Adrenal gland (tissue), 5 donors: ENCODE data around the gene C12orf42.

ENCODE experiments used
- CTCF ChIP-seq, 6 experiments: fragments of 450-650 bp in 4 of 6; fragments of 200-600 bp in 2 of 6; sonication (generic) in 1 of 6; IDR thresholded peaks; 1 replicate in 5 of 6; 2 replicates in 1 of 6; pipeline versions ENCODE4 v1.5.1 to v1.8.0; 2016 to 2021; ENCODE audit warnings: antibody characterized with exemption in 6 of 6, mild to moderate bottlenecking in 2 of 6, moderate library complexity in 1 of 6
- POLR2A ChIP-seq, 2 donors: fragments of 450-650 bp; IDR thresholded peaks; one replicate each; pipeline ENCODE4 v1.6.1; 2017; ENCODE audit warnings: antibody characterized with exemption in 2 of 2, mild to moderate bottlenecking in 2 of 2, moderate library complexity in 1 of 2
- donor health status: DM: no; HTN: no; CAD: no.

- TF ChIP-seq CTCF (IDR thresholded peaks at IDR 0.05) (no peak), POLR2A (IDR thresholded peaks at IDR 0.05) (no peak)
These were observed 158.8 kb downstream of the C12orf42 start for GRCh38 chr12:103336940-103337339.
